ENCODE measurements around the gene HID1.
A peak's percentile ranks its signal among the peaks of the same experiment; 100 is the strongest.

HID1 gene

GRCh38 chr17:74972107-74972972 is at the start of gene HID1:
Gene HID1, minus strand, starts transcription at chr17:74972759. Its CDS starts 103 bp downstream, at chr17:74972656.
- peak within 1 kb of the TSS; percentile 24 for H3K4me3 ChIP-seq (ENCODE audit: low read depth, low read length)
- no peak for TF ChIP-seq CTCF (IDR thresholded peaks at IDR 0.05; ENCODE audit: borderline replicate concordance, insufficient read depth, low read depth, low read length)

- H3K4me3 ChIP-seq (ENCODE audit: low read depth, low read length) = no peak overlapping the region
- no peak for TF ChIP-seq CTCF (IDR thresholded peaks at IDR 0.05; ENCODE audit: borderline replicate concordance, insufficient read depth, low read depth, low read length)
Observed at GRCh38 chr17:75020331-75021110, 48.0 kb upstream of the HID1 start.

GRCh38 chr17:75019710-75020109 is 47.2 kb upstream of the HID1 start:
- no peak for TF ChIP-seq CTCF (IDR thresholded peaks at IDR 0.05; ENCODE audit: borderline replicate concordance, insufficient read depth, low read depth, low read length)
- no peak overlapping the region for H3K4me3 ChIP-seq (ENCODE audit: low read depth, low read length)

GRCh38 chr17:75019146-75019545 is 46.6 kb upstream of the HID1 start:
- no peak for TF ChIP-seq CTCF (IDR thresholded peaks at IDR 0.05; ENCODE audit: borderline replicate concordance, insufficient read depth, low read depth, low read length)
- H3K4me3 ChIP-seq (ENCODE audit: low read depth, low read length) = no peak overlapping the region

GRCh38 chr17:75013092-75013559 is 40.6 kb upstream of the HID1 start:
- peak overlapping the region; percentile 48 for H3K4me3 ChIP-seq (ENCODE audit: low read depth, low read length)
- no peak for TF ChIP-seq CTCF (IDR thresholded peaks at IDR 0.05; ENCODE audit: borderline replicate concordance, insufficient read depth, low read depth, low read length)

GRCh38 chr17:75012346-75013091 is 40.0 kb upstream of the HID1 start, which contains the start of gene MRPL58:
Gene MRPL58, plus strand, starts transcription at chr17:75012670. Its CDS starts 17 bp downstream, at chr17:75012687.
- peak within 1 kb of the TSS; percentile 48 for H3K4me3 ChIP-seq (ENCODE audit: low read depth, low read length)
- peak; percentile 40; the same call in 1 of the 2 replicates for TF ChIP-seq CTCF (IDR thresholded peaks at IDR 0.05; ENCODE audit: borderline replicate concordance, insufficient read depth, low read depth, low read length)

Data from GM12875 (cell line).